NCI-H510A treated with DMSO at 0.1 percent for 48 hours (cell line): ENCODE measurements around the gene RBBP8.

Experiments used
- DNase-seq: peaks from one replicate; lab custom pipeline; 2025; lab: John Stamatoyannopoulos, UW

Gene RBBP8

GRCh38 chr18:23063502-23063901 is 130.4 kb downstream of the RBBP8 start:
- DNase-seq, result no peak

- no peak for DNase-seq
Measured at GRCh38 chr18:23065234-23065806, 132.2 kb downstream of the RBBP8 start.

- DNase-seq, result no peak
Measured at GRCh38 chr18:23066060-23066459, 132.9 kb downstream of the RBBP8 start.

GRCh38 chr18:23066504-23067039 is 133.4 kb downstream of the RBBP8 start:
- DNase-seq, result no peak

- DNase-seq, result no peak
Measured at GRCh38 chr18:23067236-23067635, 134.1 kb downstream of the RBBP8 start.

GRCh38 chr18:23068011-23068410 is 134.9 kb downstream of the RBBP8 start:
- DNase-seq, result no peak

GRCh38 chr18:23068570-23069310 is 135.6 kb downstream of the RBBP8 start:
- DNase-seq, result no peak

GRCh38 chr18:23069481-23069880 is 136.4 kb downstream of the RBBP8 start:
- DNase-seq, result no peak

- DNase-seq, result no peak
Measured at GRCh38 chr18:23069898-23070297, 136.8 kb downstream of the RBBP8 start.

GRCh38 chr18:23071285-23071684 is 138.2 kb downstream of the RBBP8 start:
- DNase-seq, result no peak

GRCh38 chr18:23072079-23072478 is 139.0 kb downstream of the RBBP8 start:
- DNase-seq, result no peak

- no peak for DNase-seq
Measured at GRCh38 chr18:23073996-23074606, 141.0 kb downstream of the RBBP8 start.
